ENCODE measurements around the gene TMEM37.
A peak's percentile ranks its signal among the peaks of the same experiment; 100 is the strongest.

TMEM37 gene

GRCh38 chr2:119462574-119462973, 30.9 kb downstream of the TMEM37 start:
- no peak for DNase-seq

GRCh38 chr2:119463136-119463535, 31.5 kb downstream of the TMEM37 start:
- DNase-seq, result no peak

- no peak for DNase-seq
These were observed 32.3 kb downstream of the TMEM37 start for GRCh38 chr2:119463990-119464389.

- DNase-seq, result no peak
These were observed 33.3 kb downstream of the TMEM37 start for GRCh38 chr2:119464981-119465380.

GRCh38 chr2:119465687-119466086, 34.0 kb downstream of the TMEM37 start:
- DNase-seq, result no peak

GRCh38 chr2:119466373-119466772, 34.7 kb downstream of the TMEM37 start:
- DNase-seq, result no peak

GRCh38 chr2:119468154-119468955, 36.7 kb downstream of the TMEM37 start:
- no peak for DNase-seq

- DNase-seq, result no peak
These were observed 37.5 kb downstream of the TMEM37 start for GRCh38 chr2:119469131-119469530.

GRCh38 chr2:119469661-119470297, 38.1 kb downstream of the TMEM37 start:
- no peak for DNase-seq

GRCh38 chr2:119472749-119473148, 41.1 kb downstream of the TMEM37 start:
- DNase-seq, result no peak

GRCh38 chr2:119473621-119474370, 42.1 kb downstream of the TMEM37 start:
- no peak for DNase-seq

- DNase-seq, result no peak
These were observed 42.9 kb downstream of the TMEM37 start for GRCh38 chr2:119474371-119475224.

GRCh38 chr2:119475225-119475856, 43.7 kb downstream of the TMEM37 start:
- no peak for DNase-seq

GRCh38 chr2:119475857-119476244, 44.2 kb downstream of the TMEM37 start:
- DNase-seq, result no peak

GRCh38 chr2:119476301-119477112, 44.9 kb downstream of the TMEM37 start:
- DNase-seq, result peak; percentile 29

GRCh38 chr2:119477113-119477505, 45.5 kb downstream of the TMEM37 start:
- no peak for DNase-seq

GRCh38 chr2:119478188-119478977, 46.7 kb downstream of the TMEM37 start:
- DNase-seq, result no peak

- DNase-seq, result no peak
These were observed 47.3 kb downstream of the TMEM37 start for GRCh38 chr2:119478978-119479295.

GRCh38 chr2:119480184-119480583, 48.5 kb downstream of the TMEM37 start:
- DNase-seq, result no peak

- DNase-seq, result no peak
These were observed 49.1 kb downstream of the TMEM37 start for GRCh38 chr2:119480718-119481142.
